ENCODE data around the gene FMNL1. TPM values are rescaled to one million over a fixed set of nuclear protein-coding genes. Genes with fewer than 3 reads are reported as not detected.
A peak's percentile ranks its signal among the peaks of the same experiment; 100 is the strongest.

FMNL1 gene
- total RNA-seq, 6 donors from 2014 or later = 42.9 to 119 (median 98.3) TPM

DNA sequence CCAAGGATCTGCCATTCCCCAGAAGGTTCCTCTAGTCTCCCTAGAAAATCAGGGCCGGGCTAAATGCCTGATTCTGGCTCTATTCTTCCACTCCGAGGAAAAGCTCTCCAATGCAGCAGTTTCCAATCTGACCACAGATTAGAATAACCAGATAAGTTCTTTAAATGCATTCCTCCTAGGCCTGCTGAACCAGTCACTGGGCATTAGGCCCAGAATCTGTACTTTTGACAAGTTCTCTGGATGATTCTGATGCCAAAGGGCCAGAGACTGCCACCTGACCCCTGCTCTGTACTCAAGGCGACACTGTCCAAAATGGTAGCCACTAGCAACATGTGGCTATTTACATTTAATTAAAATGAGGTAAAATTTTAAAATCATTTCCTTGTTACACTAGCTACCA, 72.8 kb downstream of the FMNL1 start:
- WGBS, 2 donors = 48 to 50% methylated on average over 3 of the region's 3 CpGs
- DNase-seq (peak in 1 of 2 donors; percentile 75), ATAC-seq (ENCODE audit: low FRiP score in 2 of 2) (peak; percentile 39 to 76)
- no peaks in the 10 kb centered on the region for H3K27me3 ChIP-seq
- TF ChIP-seq, protein P1, sequence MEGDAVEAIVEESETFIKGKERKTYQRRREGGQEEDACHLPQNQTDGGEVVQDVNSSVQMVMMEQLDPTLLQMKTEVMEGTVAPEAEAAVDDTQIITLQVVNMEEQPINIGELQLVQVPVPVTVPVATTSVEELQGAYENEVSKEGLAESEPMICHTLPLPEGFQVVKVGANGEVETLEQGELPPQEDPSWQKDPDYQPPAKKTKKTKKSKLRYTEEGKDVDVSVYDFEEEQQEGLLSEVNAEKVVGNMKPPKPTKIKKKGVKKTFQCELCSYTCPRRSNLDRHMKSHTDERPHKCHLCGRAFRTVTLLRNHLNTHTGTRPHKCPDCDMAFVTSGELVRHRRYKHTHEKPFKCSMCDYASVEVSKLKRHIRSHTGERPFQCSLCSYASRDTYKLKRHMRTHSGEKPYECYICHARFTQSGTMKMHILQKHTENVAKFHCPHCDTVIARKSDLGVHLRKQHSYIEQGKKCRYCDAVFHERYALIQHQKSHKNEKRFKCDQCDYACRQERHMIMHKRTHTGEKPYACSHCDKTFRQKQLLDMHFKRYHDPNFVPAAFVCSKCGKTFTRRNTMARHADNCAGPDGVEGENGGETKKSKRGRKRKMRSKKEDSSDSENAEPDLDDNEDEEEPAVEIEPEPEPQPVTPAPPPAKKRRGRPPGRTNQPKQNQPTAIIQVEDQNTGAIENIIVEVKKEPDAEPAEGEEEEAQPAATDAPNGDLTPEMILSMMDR (IDR thresholded peaks at IDR 0.05) = peak in 1 of 6 experiments; percentile 9
- TF ChIP-seq POLR2AphosphoS5 (IDR thresholded peaks at IDR 0.05) = peak in 1 of 2 donors; percentile 14
- no peak for TF ChIP-seq POLR2A (IDR thresholded peaks at IDR 0.05)
- peak in 1 of 4 donors; percentile 27 for TF ChIP-seq EP300 (IDR thresholded peaks at IDR 0.05)
- H3K36me3 ChIP-seq = peaks cover 0 to 12% (median 8%) of the 10 kb centered on the region in 4 donors
- H3K27ac ChIP-seq = peak overlapping the region; percentile 73 to 80 (median 76)
- H3K4me3 ChIP-seq = no peak overlapping the region
- H3K9me3 ChIP-seq = no peaks in the 10 kb centered on the region
- H3K4me1 ChIP-seq = peaks cover 74 to 100% (median 88%) of the 10 kb centered on the region in 4 donors

DNA sequence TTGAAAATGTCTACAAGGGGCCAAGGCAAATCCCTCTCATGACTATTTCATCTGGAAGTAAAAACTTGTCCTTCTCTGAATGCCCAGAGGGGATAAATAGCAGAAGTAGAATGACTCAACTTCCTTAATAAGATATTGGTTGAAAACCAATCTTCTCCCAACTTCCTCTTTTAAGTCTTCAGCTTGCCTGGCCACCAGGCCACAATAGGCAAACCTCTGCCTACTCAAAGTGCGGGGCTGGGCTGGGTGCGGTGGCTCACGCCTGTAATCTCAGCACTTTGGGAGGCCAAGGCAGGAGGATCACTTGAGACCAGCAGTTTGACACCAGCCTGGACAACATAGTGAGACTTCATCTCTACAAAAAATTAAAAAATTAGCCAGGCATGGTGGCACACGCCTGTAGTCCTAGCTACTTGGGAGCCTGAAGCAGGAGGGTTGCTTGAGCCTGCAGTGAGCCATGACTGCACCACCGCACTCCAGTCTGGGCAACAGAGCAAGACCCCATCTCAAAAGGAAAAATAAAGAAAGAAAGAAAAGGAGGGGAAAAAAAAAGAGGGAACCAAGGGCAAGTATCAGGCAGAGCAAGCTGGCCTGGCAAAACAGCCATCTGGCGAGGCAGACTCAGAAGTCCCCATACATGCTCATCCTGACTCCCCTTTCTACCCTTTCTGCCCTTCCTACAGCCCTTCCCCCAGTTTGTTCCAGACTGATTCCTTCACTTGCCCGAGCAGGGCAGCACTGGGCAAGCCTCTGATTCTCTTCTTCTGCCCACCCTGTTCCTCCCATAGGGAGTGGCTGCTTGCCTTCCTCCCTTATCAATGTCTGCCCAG, 74.5 kb downstream of the FMNL1 start:
- Histone ChIP-seq H3K9me3 (no peaks in the 10 kb centered on the region), H3K27me3 (no peaks in the 10 kb centered on the region), H3K4me3 (no peak overlapping the region), H3K27ac (peak overlapping the region; percentile 33 to 78 (median 58)), H3K4me1 (peaks cover 81 to 99% (median 86%) of the 10 kb centered on the region in 4 donors), H3K36me3 (no peaks in the 10 kb centered on the region)
- DNase-seq = peak in 1 of 2 donors; percentile 68
- TF ChIP-seq POLR2AphosphoS5 (IDR thresholded peaks at IDR 0.05) (no peak), POLR2A (IDR thresholded peaks at IDR 0.05) (no peak), EP300 (IDR thresholded peaks at IDR 0.05) (no peak)
- TF ChIP-seq, protein P1 (IDR thresholded peaks at IDR 0.05) = no peak
- WGBS, 2 donors = 69 to 80% methylated on average over 7 of the region's 7 CpGs
- ATAC-seq (ENCODE audit: low FRiP score in 2 of 2) = peak in 1 of 2 donors; percentile 55

DNA sequence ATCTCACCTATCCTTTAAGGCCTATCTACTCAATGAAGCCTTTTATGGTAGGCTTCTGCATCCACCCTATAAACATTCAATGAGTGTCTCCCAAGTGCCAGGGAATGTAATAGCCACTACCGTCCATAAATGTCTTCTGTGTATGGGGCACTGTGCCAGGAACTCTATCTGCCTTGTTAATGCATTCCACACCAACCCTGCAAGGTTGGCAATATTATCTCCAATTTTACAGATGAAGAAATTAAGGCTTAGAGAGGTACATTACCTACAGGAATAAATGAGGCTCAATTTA, 75.1 kb downstream of the FMNL1 start:
- no peak overlapping the region for H3K4me3 ChIP-seq
- no peaks in the 10 kb centered on the region for H3K36me3 ChIP-seq
- no peak for DNase-seq
- no peak for ATAC-seq (ENCODE audit: low FRiP score in 2 of 2)
- peak overlapping the region in 3 of 4 donors; percentile 30 to 78 (median 33) for H3K27ac ChIP-seq
- 29 to 30% methylated on average over 1 of the region's 1 CpG for WGBS, 2 donors
- TF ChIP-seq EP300 (IDR thresholded peaks at IDR 0.05) (no peak), POLR2AphosphoS5 (IDR thresholded peaks at IDR 0.05) (no peak), POLR2A (IDR thresholded peaks at IDR 0.05) (no peak)
- TF ChIP-seq, protein P1 (IDR thresholded peaks at IDR 0.05) = no peak
- H3K27me3 ChIP-seq = no peaks in the 10 kb centered on the region
- no peaks in the 10 kb centered on the region for H3K9me3 ChIP-seq
- H3K4me1 ChIP-seq = peaks cover 75 to 95% (median 81%) of the 10 kb centered on the region in 4 donors

Other genes with a start within 250 kb of the FMNL1 start
- 10 to 100 TPM; 16.0 to 29.3 (median 22.2) TPM for gene DCAKD, start 170.3 kb upstream of the FMNL1 start, total RNA-seq
- gene NMT1, start 160.6 kb upstream of the FMNL1 start, total RNA-seq = 100 to 1,000 TPM in 3 of 6 donors, 10 to 100 TPM in 3; 55.1 to 132 (median 92.3) TPM
- 10 to 100 TPM; 24.2 to 65.6 (median 50.6) TPM for gene PLCD3, start 89.4 kb upstream of the FMNL1 start, total RNA-seq
- gene ACBD4, start 86.2 kb upstream of the FMNL1 start, total RNA-seq = 10 to 100 TPM in 5 of 6 donors, 1 to 10 TPM in 1; 9.7 to 68.1 (median 23.4) TPM
- gene HEXIM1, start 73.4 kb upstream of the FMNL1 start, total RNA-seq = 10 to 100 TPM; 19.9 to 43.8 (median 32.3) TPM
- gene HEXIM2, start 60.0 kb upstream of the FMNL1 start, total RNA-seq = 10 to 100 TPM in 2 of 6 donors, 1 to 10 TPM in 4; 4.1 to 14.7 (median 9.3) TPM
- under 1 TPM in 1 of 6 donors, not detected in 5; 0.20 TPM for gene SPATA32, start 40.2 kb downstream of the FMNL1 start, total RNA-seq
- 10 to 100 TPM; 11.4 to 17.8 (median 13.5) TPM for gene MAP3K14, start 95.1 kb downstream of the FMNL1 start, total RNA-seq
- gene ARHGAP27, start 211.0 kb downstream of the FMNL1 start, total RNA-seq = 100 to 1,000 TPM in 1 of 6 donors, 10 to 100 TPM in 5; 46.1 to 243 (median 81.4) TPM

Data from upper lobe of left lung (tissue), 6 donors.